MCF 10A (cell line): ENCODE results near the gene NT5DC2. TPM values are rescaled to one million over a fixed set of nuclear protein-coding genes. Genes with fewer than 3 reads are reported as not detected.

ENCODE experiments used
- BruUV-seq: library from RNA; stranded (reverse); fragments of 400-500 nt; replicated peaks from 2 replicates; lab custom pipeline; 2021; lab: Mats Ljungman, UMichigan
- CTCF ChIA-PET: fragments of 300-600 bp; sonication (Branson Sonifier 250); formaldehyde crosslinking; extraction: SDS; loops from one replicate; lab custom pipeline; 2021; ENCODE audit warnings: antibody characterized with exemption, inconsistent platforms; lab: Yijun Ruan, JAX
- POLR2A ChIA-PET: fragments of 300-600, 350-650 bp; sonication (Branson Sonifier 250); formaldehyde crosslinking; extraction: SDS; loops from one replicate; lab custom pipeline; 2020; ENCODE audit warnings: antibody characterized with exemption, inconsistent platforms; lab: Yijun Ruan, JAX
- DNase-seq: peaks from one replicate; pipeline ENCODE4 v3.0.0-alpha.2; 2018; ENCODE audit not compliant: unreplicated experiment
- H3K27ac Mint-ChIP-seq: one replicate; pipeline ENCODE4 v1.8.0; 2022; ENCODE audit warnings: mild to moderate bottlenecking, low read depth, mixed read lengths; ENCODE audit not compliant: unreplicated experiment
- H3K27me3 Mint-ChIP-seq: one replicate; pipeline ENCODE4 v1.8.0; 2022; ENCODE audit warnings: mixed read lengths; ENCODE audit not compliant: insufficient read depth, unreplicated experiment
- H3K36me3 Mint-ChIP-seq: one replicate; pipeline ENCODE4 v1.8.0; 2022; ENCODE audit warnings: mild to moderate bottlenecking, moderate library complexity, mixed read lengths; ENCODE audit not compliant: insufficient read depth, unreplicated experiment
- H3K4me1 Mint-ChIP-seq: one replicate; pipeline ENCODE4 v1.8.0; 2022; ENCODE audit warnings: mixed read lengths; ENCODE audit not compliant: insufficient read depth, unreplicated experiment
- H3K4me3 Mint-ChIP-seq: one replicate; pipeline ENCODE4 v1.8.0; 2022; ENCODE audit warnings: mild to moderate bottlenecking, moderate library complexity, mixed read lengths; ENCODE audit not compliant: unreplicated experiment
- H3K9me3 Mint-ChIP-seq: one replicate; pipeline ENCODE4 v1.8.0; 2022; ENCODE audit warnings: mixed read lengths; ENCODE audit not compliant: unreplicated experiment
- intact Hi-C: fragments of 100-400 bp; cut with micrococcal nuclease; formaldehyde crosslinking; loops from 2 replicates; pipeline ENCODE4 v1.14.1; 2022
- total RNA-seq: library from RNA; stranded (reverse); gene quantifications from 2 replicates; pipeline ENCODE4 v1.2.3, GENCODE V29; 2022
- TF ChIP-seq, protein P1 (sequence below): fragments of 200-600 bp; IDR thresholded peaks from one replicate; pipeline ENCODE4 v1.8.0; 2022; ENCODE audit warnings: antibody characterized with exemption, mild to moderate bottlenecking; ENCODE audit not compliant: unreplicated experiment

The NT5DC2 gene
- total RNA-seq, 1 experiment from 2014 or later, result 28.9 TPM

DNA sequence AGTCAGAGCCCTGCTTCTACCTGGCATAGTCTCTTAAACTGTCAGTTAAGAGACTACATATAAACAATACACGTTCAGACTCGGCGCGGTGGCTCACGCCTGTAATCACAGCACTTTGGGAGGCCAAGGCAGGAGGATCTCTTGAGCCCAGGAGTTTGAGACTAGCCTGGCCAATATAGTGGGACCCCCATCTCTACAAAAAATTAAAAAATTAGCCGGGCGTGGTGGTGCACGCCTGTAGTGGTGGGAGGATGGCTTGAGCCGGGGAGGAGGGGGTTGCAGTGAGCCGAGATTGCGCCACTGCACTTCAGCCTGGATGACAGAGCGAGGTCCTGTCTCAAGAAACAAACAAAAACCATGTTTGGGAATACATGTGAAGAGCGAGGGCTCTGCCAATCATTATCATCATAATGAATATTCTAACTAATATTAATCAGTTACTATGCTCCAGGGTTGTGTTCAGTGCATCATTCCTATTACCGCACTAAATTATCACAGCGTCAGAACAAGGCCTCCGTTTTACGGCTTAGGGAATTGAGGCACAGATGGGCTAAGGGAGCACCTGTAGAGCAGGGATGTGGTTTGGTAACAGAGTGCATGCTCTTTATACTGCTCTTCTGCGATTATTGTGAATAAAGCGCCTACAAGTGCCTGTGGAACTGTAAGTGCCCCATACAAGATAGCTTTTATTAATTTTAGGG, 1.9 kb upstream of the NT5DC2 start:
- TF ChIP-seq, protein P1, sequence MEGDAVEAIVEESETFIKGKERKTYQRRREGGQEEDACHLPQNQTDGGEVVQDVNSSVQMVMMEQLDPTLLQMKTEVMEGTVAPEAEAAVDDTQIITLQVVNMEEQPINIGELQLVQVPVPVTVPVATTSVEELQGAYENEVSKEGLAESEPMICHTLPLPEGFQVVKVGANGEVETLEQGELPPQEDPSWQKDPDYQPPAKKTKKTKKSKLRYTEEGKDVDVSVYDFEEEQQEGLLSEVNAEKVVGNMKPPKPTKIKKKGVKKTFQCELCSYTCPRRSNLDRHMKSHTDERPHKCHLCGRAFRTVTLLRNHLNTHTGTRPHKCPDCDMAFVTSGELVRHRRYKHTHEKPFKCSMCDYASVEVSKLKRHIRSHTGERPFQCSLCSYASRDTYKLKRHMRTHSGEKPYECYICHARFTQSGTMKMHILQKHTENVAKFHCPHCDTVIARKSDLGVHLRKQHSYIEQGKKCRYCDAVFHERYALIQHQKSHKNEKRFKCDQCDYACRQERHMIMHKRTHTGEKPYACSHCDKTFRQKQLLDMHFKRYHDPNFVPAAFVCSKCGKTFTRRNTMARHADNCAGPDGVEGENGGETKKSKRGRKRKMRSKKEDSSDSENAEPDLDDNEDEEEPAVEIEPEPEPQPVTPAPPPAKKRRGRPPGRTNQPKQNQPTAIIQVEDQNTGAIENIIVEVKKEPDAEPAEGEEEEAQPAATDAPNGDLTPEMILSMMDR, result no peak
- peak overlapping the region; percentile 84 for H3K4me3 Mint-ChIP-seq
- no peaks in the 10 kb centered on the region for H3K9me3 Mint-ChIP-seq
- H3K27me3 Mint-ChIP-seq, result no peaks in the 10 kb centered on the region
- DNase-seq, result no peak
- ChIA-PET POLR2A (interaction anchor here (0.6 to 1.9 kb wide), 22 partner anchors 9 to 561 kb away, joined by 3 to 16 read pairs (median 5); partner anchors contain the start of gene ABHD14A), CTCF (interaction anchor here (0.8 kb wide), 1 partner anchor 87 kb away, joined by 3 read pairs; no protein-coding TSS in a partner anchor)
- H3K36me3 Mint-ChIP-seq, result peaks cover 31% of the 10 kb centered on the region
- intact Hi-C loops, result loop anchor here (2.0 to 10.0 kb wide), 2 partner anchors 61 to 135 kb away; no protein-coding TSS in a partner anchor
- H3K27ac Mint-ChIP-seq, result peak overlapping the region; percentile 61
- peaks cover 30% of the 10 kb centered on the region for H3K4me1 Mint-ChIP-seq
- no TSS peak for BruUV-seq

DNA sequence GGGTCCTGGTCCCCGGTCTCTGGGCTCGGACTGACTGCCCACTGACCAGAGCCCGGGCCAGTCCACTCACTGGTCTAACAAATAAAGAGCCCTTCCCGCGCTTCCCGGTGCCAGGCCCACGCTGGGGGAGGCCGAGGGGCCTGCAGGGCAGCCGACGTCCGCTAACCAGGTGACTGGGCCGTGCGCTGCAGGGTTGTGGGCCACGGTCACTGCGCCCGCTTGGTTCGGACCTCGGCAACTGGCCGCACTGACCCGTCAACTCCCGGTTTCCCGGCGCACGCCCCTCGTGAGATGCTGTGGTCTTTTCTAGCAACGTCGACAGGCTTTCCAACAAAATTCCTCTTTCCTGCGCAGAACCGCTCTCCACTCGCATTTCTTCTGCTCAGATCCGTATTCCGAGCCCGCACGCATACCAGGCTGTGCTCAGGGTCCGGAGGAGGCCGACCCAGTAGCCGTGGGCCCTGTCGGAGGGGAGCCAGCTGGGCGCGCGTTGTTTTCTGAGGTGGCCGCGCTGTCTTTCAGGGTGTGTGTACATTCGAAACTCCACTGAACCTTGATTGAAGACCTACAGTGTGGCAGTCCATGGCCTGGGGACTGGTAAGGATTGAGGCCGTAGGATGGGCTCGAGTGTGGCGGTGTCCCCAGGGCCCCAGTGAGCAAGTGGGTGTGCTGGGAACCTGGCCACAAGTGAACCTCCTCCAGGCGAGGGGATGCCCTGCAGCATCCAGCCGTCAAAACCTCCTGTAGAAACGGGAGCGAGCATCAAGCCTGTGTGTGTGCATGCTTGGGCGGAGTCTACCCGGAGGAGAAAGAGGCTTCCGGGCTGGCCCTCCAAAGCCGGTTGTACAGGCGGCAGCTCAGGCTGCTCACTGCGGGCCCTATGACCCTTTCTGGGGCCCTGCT, 875 bp upstream of the NT5DC2 start:
- DNase-seq, result no peak
- Mint-ChIP-seq H3K36me3 (peaks cover 22% of the 10 kb centered on the region), H3K4me1 (peaks cover 25% of the 10 kb centered on the region), H3K27me3 (no peaks in the 10 kb centered on the region), H3K9me3 (no peaks in the 10 kb centered on the region), H3K27ac (peak overlapping the region; percentile 61), H3K4me3 (peak overlapping the region; percentile 72)
- ChIA-PET POLR2A (no interaction called here), CTCF (interaction anchor here (0.6 kb wide), 1 partner anchor 54 kb away, joined by 3 read pairs; no protein-coding TSS in a partner anchor)
- intact Hi-C loops, result loop anchor here (10.0 kb wide), 1 partner anchor 60 kb away; no protein-coding TSS in a partner anchor
- TF ChIP-seq, protein P1, result no peak
- BruUV-seq, result no TSS peak

DNA sequence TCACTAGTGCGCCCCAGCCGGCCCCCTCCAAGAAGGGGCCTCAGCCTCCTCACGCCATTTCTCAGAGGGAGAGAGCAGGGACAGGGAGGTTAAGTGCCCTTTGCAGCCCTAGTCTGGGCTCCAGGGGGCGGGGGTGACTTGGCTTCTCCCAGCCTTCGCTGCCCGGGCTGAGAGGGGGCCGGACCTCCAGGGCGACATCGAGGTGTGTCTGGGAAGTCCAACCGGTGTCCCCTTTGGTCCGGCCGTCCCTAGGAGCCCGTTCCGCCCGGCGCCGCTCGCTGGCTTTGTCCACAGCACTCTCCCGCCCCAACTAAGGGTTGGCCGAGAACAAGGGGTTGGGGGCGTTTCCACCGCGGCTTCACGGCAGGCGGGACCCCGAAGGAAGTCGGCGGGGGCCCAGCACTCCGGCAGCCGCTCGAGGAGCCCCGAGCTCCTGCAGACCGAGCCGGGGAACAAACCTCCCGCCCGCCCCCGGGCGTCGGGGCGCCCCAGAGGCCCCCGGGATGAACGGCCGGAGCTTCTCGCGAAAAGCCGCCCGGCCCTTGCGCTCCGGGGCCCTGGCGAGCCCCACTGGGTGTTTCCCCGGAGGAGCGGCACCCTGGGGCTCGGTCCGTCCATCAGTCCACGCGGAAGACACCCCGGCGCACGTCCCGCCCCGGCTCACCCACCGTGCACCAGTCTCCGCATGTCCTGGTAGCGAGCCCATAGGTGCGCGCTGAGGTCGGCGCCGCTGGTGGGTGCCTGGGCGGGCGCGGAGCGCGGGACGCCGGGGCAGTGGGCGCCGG, 627 bp downstream of the NT5DC2 start:
- Mint-ChIP-seq H3K4me1 (peaks cover 13% of the 10 kb centered on the region), H3K4me3 (peak overlapping the region; percentile 72), H3K27ac (peak overlapping the region; percentile 51), H3K27me3 (no peaks in the 10 kb centered on the region), H3K36me3 (peaks cover 13% of the 10 kb centered on the region), H3K9me3 (no peaks in the 10 kb centered on the region)
- BruUV-seq, result no TSS peak
- POLR2A ChIA-PET, result interaction anchor here (0.6 to 0.9 kb wide), 5 partner anchors 11 to 154 kb away, joined by 3 to 4 read pairs (median 3); no protein-coding TSS in a partner anchor
- TF ChIP-seq, protein P1, result no peak
- intact Hi-C loops, result loop anchor here (10.0 kb wide), 1 partner anchor 58 kb away; no protein-coding TSS in a partner anchor
- CTCF ChIA-PET, result no interaction called here
- DNase-seq, result peak; percentile 13
